ENCODE results near the gene RTBDN. TPM values are rescaled to one million over a fixed set of nuclear protein-coding genes. Genes with fewer than 3 reads are reported as not detected.
"Not testable (repeated sequence)": the region's sequence is repeated elsewhere in the genome, so short reads cannot be mapped to it uniquely, and the experiment has no call there.

The RTBDN gene
- total RNA-seq, 1 donor from 2014 or later = 2.0 TPM

DNA sequence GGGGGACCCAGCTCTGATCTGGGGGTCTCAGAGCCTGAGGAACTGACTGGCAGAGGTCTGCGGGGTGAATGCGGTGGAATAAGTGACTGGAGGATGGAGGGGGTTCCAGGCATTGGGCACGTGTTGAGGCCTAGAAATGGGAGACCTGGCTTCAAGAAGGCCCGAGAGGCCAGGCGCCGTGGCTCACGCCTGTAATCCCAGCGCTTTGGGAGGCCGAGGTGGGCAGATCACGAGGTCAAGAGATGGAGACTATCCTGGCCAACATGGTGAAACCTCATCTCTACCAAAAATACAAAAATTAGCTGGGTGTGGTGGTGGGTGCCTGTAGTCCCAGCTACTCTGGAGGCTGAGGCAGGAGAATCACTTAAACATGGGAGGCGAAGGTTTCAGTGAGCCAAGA lies 16.6 kb downstream of the RTBDN start:
- DNase-seq = not testable (repeated sequence)

DNA sequence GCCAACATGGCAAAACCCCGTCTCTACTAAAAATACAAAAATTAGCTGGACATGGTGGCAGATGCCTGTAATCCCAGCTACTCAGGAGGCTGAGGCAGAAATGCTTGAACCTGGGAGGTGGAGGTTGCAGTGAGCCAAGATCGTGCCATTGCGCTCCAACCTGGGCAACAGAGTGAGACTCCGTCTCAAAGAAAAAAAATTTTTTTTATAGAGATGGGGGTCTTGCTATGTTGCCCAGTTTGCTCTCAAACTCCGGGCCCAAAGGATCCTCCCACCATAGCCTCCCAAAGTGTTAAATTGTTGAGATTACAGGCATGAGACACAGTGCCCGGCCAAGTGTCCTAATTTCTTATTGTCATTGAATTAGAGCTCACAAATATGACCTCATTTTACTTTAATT lies 17.2 kb downstream of the RTBDN start:
- not testable (repeated sequence) for DNase-seq

DNA sequence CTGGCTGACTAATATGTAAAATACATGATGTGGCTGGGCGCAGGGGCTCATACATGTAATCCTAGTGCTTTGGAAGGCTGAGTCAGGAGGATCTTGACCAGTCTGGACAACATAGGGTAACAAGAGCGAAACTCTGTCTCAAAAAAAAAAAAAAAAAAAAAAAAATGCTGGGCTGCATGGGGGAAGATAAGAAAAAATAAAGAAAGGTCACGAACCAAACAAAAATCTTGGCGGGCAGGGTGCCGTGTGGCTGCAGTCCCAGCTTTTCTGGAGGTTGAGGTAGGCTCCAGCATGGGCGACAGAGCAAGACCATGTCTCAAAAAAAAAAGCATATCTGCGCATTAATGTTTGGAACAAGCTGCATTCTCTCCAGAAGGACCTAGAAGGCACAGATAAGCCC lies 19.3 kb downstream of the RTBDN start:
- DNase-seq = no peak

DNA sequence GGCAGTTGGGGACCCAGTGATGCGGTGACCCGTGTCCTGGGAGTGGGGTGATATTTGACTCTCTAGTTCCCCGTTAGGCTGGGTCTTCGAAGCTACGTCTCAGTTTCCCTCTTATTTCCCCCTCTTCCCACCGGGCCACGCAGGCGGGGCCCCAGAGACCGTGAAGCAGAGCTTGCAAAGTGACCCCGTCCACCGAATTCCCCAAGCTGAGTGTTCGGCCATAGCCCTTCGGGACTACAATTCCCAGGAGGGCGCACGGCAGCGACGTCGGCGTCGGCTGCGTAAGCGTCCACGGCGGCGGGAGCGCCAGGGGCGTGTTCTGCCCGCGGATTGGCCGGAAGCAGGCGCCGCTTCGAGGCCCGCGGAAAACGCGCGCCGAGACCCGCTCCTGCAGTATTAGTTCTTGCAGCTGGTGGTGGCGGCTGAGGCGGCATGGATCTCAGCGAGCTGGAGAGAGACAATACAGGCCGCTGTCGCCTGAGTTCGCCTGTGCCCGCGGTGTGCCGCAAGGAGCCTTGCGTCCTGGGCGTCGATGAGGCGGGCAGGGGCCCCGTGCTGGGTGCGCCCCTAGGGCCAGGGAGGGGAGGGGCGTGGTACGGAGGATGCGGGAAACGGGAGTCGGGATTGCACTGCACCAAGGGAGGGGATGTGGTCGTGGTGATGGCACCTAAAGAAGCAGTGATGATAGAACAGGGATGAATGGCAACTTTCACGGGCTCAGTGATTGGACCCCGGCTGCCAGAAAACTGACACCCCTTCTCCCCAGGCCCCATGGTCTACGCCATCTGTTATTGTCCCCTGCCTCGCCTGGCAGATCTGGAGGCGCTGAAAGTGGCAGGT lies 27.9 kb downstream of the RTBDN start, which contains the start of gene RNASEH2A:
RNASEH2A (plus strand) TSS at position 343 of the 840 bp plus-strand sequence; CDS start at position 433, 90 bp downstream.
- peak; percentile 88 for DNase-seq

DNA sequence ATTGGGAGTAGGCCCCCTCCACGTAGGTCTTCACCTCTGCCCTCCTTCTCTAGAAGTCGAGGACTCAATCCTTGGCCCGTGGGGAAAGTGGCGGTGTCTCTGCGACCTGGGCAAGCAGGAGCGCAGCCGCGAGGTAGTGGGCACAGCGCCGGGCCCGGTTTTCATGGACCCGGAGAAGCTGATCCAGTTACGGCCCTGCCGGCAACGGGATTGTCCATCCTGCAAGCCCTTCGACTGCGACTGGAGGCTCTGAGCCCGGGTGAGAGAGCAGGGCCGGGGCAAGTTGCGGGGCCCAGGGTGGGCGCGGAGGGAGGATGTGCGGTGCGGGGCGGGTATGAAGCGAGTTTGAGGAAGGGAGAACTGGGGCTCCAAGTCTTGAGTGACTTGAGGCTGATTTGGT lies 30.3 kb downstream of the RTBDN start:
- DNase-seq = no peak

DNA sequence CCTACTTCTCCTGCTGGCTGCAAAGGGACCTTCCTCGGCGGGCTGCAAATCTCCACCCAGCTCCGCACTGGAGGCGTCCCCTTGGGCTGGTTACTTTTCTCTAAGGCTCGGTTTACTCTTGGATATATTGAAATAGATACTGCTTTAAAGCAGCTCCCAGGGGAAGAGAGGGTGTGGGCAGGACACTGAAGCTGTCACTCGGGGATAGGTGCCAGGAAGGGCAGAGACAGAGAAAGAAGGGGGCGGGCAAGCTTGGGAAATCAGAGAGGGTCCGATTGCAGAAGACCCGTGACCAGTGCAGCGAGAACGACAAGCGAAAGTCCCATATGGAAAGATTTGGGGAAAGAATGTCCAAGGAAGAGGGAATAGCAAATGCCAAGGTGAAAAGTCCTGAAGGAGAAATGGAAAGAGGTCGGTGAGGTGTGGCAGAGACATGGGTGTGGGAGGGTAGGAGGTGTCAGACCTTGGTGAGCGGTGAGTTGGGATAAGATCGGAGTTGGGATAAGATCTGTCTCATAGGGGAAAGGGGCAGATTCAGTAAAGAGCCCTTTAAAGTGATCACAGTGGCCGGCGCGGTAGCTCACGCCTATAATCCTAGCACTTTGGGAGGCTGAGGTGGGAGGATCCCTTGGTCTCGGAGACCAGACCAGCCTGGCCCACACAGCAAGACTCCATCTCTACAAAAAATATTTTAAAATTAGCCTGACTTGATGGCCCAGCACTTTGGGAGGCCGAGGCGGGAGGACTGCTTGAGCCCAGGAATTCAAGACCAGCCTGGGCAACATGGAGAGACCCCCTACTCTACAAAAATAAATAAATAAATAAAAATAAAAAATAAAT lies 31.9 kb downstream of the RTBDN start:
- DNase-seq = no peak

DNA sequence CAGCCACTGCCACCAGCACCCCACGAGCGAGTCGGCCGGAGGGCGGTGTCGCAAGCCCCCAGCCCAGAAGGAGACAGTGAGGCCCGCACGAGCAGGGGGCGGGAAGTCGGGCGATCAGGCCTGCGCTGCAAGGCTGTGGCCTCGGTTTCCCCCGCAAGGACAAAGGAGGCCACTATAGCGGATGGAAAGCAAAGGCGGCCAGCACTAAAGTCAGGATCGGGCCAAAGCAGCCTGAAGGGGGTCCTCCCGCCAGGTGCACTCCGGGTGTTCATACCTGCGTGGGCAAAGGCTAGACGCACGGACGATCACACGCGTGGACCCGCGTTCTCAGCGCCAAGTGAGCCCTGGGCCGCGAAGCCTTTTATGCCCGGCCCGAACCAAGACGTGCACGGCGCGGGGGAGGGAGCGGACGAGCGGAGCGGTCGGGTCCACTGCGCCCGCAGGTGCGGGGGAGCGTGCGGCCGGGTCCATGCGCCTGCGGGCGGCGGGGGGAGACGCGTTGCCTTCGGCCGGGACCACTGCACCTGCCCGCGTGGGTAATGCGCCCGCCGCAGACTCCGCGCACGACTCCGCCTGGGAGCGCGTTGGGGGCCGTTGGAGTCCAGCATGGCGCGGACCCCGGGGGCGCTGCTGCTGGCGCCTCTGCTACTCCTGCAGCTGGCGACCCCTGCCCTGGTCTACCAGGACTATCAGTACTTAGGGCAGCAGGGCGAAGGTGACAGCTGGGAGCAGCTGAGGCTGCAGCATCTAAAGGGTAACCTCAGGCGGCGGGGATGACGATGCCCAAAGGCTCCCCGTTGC lies 32.7 kb downstream of the RTBDN start, which contains the start of the genes PRDX2 and THSD8:
PRDX2 (minus strand) TSS at position 335 of the 801 bp plus-strand sequence. CDS start 539 bp downstream, outside the sequence.
THSD8 (plus strand) TSS at position 604 of the 801 bp plus-strand sequence; CDS start at position 607, 3 bp downstream.
- peak; percentile 76 for DNase-seq

DNA sequence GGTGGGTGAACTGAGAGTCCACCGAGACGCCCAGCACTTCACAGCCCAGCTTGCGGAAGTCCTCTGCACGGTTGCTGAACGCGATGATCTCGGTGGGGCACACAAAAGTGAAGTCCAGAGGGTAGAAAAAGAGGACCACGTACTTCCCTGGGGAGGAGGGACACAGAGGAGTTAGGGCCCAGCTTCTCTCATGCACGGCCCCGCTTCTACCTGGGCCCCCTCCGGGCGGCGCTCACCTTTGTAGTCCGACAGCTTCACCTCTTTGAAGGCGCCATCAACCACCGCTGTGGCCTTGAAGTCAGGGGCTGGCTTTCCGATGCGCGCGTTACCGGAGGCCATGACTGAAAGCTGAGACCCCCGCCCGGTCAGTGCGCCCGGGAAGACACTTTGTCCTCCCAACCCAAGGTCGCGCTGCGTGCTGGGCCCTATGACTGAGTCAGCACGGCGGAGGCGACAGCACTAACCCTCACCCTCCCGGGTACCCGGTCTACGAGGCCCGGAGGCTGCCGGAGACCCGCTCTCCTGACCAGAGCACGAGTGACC lies 33.4 kb downstream of the RTBDN start:
- DNase-seq = no peak

DNA sequence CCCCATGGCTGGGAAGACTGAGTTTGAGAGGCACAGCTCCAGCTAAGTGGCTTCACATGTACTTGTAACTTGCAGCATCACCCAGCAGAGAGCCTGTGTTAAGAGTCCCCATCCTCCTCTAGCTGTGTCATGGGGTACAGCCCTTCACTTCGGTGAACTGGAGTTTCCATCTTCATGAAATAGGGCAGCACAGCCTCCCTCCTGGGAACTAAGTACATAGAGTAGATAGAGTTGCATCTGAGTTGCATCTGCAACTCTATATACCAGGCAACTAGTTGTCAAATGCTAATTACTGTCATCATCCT lies 34.0 kb downstream of the RTBDN start:
- DNase-seq = no peak

DNA sequence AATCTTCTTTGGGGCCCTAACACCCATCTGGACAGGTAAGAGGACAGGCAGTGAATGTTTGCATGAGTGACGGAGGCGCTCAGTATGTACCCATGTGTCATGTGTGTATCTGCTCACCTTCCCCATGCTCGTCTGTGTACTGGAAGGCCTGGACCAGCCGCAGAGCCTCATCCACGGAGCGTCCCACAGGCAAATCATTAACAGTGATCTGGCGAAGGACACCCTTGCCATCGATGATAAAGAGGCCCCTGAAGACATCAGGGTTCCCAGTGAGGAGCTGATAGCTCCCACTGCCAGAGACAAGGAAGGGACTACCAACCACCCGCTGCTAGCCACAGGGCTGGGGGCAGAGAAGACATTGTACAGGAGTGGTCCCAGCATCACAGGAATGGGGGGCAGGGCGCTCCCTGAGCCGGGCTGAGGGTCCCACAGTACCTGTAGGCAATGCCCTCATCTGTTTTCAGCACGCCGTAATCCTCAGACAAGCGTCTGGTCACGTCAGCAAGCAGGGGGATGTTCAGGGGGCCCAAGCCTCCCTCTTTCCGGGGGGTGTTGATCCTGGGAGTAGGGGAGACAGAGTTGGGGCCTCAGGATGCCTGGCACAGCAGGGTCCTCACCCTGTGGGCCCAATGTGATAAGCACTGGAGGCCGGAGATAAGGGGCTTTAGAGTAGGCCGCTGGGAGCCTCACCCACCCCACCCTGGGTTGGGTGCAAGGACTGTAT lies 34.5 kb downstream of the RTBDN start:
- DNase-seq = no peak

DNA sequence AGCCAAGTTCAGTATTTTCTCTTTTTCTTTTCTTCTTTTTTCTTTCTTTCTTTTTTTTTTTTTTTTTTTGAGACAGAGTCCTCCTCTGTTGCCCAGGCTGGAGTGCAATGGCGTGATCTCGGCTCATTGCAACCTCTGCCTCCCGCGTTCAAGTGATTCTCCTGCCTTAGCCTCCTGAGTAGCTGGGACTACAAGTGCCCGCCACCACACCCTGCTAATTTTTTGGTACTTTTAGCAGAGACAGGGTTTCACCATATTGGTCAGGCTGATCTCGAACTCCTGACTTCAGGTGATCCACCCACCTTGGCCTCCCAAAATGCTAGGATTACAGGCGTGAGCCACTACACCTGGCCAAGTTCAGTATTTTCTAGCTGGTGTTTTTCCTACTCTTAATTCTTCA lies 36.8 kb downstream of the RTBDN start:
- not testable (repeated sequence) for DNase-seq

DNA sequence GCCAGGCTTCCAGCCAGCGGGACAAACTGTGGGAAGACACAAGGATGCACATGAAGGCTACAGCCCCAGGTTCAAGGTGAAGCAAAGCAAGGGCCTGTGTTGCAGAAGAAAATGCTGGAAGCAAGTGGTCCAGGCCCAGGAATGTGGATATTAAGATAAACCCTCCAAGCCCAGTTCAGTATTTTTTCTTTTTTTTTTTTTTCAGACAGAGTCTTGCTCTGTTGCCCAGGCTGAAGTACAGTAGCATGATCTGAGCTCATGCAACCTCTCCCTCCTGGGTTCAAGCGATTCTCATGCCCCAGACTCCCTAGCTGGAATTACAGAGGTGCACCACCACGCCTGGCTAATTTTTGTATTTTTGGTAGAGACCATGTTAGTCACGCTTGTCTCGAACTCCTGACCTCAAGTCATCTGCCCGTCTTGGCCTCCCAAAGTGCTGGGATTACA lies 37.2 kb downstream of the RTBDN start:
- DNase-seq = no peak

DNA sequence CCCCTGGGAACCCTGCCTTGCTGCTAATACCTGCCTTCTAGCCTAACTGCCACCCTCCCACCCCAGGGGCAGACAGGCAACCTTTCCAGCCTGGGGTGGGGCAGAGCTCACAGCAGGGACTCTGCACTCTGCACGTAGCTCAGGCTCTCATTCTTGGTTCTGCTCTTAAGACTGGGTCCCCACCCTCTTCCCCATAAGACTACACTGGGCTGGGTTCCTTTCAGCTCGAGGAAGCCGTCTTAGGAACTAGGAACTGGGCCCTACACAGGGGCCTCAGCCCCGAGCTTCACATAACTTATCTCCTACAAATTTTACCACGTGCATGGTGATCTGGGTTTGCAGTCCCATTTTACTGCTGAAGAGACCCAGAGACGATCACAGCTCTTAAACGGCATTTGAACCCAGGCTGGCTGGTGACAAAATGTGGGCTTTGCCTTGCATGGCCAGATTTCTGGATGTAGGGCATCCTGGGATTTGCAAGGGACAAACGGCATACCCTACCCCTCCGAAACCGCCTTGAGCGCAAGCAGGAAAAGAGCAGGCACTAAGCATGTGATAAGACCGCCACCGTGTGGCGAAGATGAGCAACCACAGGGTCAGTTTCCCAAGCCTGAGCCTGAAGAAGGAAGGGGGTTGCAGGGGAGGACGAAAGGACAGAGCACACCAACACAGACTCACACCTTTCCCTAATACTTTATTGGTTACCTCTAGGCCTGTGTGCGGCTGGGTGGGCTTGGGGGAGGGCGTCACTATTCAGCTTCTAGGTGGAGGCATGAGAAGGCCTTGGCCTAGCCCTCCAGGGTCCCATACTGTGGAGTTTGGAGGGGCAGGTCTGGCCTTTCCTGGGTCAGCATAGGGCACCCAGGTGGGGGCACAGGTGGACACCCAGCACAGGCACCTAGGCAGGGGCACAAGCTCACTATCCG lies 38.0 kb downstream of the RTBDN start:
- peak; percentile 64 for DNase-seq

DNA sequence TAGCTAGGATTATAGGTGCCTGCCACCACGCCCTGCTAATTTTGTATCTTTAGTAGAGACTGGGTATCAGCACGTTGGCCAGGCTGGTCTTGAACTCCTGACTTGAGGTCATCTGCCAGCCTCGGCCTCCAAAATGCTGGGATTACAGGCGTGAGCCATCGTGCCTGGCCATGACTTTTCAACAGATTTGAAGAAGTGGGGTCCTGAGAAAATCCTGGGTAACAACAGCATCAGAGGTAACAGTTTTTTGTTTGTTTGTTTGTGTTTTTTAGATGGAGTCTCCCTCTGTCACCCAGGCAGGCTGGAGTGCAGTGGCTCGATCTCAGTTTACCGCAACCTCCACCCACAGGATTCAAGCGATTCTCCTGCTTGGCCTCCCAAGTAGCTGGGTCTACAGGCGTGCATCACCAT lies 39.4 kb downstream of the RTBDN start:
- DNase-seq = no peak

DNA sequence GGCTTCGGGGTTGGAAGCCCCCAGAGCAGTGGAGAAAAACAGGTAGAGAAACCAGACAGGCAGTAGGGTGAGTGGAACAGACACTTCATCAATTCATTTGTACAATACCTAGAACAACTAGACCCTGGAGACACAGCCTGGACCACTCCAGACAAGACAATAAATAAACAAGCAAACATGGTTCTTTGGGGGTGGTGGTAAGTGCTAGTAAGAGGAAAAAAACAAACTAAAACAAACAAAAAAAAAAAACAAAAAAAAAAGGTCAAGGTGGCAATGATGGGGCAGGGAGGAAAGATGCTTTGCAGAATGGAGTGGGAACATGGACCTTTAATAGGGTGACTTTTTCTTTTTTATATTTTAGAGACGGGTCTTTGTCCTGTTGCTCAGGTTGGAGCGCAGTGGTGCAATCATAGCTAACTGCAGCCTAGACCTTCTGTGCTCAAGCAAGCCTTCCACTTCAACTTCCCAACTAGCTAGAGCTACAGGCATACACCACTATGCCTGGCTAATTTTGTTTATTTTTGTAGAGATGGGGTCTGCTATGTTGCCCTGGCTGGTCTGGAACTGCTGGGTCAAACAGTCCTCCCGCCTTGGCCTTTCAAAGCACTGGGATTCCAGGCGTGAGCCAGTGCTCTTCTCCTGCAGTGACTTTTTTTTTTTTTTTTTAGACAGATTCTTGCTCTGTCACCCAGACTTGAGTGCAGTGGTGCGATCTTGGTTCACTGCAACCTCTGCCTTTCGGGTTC lies 40.0 kb downstream of the RTBDN start:
- no peak for DNase-seq

DNA sequence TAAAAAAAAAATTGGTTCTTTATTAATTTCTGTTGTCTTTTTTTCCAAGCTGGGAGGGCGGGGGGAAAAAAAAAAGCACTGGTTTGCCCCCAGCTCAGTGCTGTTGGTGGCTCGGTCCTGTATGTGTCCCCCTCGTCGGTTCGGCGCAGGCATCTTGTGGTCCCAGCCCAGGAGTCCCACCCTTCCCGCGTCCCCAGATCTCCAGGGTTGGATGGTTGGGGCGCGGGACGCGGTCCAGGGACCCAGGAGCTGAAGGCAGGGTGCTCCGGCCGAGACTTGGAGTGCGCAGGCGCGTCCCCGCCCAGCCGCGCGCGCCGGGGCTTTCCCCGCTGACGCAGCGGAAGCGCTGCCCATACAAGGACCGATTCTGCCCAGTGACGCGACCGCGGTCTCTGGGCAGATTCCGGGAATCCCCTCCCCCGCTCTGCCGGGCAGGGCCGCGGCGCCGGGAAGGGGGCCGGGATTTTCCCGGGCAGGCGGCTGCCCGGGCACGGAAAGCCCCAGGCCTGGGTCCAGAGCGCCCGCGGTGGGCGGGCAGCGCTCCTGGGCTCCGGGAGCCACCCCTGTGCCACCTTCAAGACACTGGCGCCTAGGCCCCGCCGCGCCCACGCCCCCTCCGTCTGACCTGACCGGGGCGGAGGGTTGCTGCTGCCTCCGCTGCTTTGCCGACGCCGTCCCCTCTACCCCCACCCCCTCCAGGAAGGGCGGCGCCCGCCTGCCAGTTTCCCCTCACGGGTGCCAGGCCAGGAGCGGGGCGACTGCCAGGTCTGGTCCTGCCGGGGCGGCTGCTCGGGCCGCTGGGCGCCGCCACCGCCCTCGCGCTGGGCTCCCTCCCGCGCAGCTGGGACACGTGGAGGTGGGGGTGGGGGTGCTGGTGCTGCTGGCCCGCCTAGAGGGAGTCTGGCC lies 40.8 kb downstream of the RTBDN start:
- DNase-seq = peak; percentile 80

DNA sequence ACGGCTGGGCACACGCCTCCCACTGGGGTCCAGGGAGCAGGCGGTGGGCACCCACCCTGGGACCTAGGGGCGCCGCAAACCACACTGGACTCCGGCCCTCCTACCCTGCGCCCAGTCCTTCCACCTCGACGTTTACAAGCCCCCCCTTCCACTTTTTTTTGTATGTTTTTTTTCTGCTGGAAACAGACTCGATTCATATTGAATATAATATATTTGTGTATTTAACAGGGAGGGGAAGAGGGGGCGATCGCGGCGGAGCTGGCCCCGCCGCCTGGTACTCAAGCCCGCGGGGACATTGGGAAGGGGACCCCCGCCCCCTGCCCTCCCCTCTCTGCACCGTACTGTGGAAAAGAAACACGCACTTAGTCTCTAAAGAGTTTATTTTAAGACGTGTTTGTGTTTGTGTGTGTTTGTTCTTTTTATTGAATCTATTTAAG lies 41.5 kb downstream of the RTBDN start:
- no peak for DNase-seq
